Middle frontal gyrus (tissue), 1 donor: ENCODE data around the gene NT5M.
"Not testable (repeated sequence)": the region's sequence is repeated elsewhere in the genome, so short reads cannot be mapped to it uniquely, and the experiment has no call there.

Experiments
- DNase-seq: peaks from one replicate; pipeline ENCODE4 v3.0.0-alpha.2; 2015; ENCODE audit warnings: low spot score; ENCODE audit errors: extremely low spot score

NT5M gene

GRCh38 chr17:17301659-17302058 is 1.5 kb upstream of the NT5M start:
- DNase-seq = not testable (repeated sequence)

GRCh38 chr17:17303847-17304490 is 796 bp downstream of the NT5M start:
- DNase-seq = no peak

DNA sequence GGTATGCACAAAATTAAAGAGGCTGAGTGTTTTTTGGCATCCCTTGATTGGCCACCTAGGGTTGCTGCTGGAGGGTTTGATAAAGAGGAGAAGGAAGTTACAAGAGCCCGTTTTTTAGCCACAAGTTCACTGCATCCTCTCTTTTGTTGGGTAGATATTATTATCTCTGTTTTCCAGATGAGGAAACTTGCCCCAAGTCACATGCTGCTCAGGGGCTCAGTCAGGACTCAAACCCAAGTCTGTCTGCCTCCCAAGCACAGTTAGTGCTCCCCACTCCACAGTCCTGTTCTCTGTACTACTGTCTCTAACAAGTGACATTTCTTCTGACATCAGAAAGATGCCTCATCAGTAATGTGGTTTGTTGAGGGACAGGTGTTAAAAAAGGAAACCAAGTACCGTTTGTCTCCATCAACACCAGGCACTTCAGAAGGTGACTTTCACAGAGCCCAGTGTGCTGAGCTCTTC is 1.4 kb downstream of the NT5M start:
- DNase-seq = no peak

DNA sequence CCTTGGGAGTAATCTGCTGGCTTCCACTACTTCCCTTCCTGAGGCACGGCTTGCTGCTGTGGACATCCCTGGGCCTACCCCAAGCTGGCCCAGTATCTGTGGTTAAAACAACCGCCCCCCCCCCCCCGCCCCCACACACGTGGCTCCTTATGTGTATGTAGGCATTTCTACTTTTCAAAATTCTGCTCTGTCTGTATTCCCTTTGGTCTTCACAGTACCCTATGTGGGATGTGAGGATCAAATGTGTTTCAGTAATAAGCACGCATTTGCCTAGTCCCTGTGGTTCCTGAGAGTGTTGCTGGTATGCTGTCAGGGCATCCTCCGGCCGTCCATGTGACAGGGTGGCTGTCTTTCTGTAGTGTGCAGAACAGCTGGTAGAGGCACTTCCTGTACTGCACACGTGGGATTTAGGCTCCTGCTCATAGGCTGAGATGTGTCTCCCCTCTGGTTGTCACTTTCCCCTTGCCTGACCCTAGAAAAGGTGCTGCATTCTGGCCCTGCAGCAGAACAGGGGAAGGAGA is 2.2 kb downstream of the NT5M start:
- no peak for DNase-seq

GRCh38 chr17:17309356-17309755 is 6.2 kb downstream of the NT5M start:
- no peak for DNase-seq

DNA sequence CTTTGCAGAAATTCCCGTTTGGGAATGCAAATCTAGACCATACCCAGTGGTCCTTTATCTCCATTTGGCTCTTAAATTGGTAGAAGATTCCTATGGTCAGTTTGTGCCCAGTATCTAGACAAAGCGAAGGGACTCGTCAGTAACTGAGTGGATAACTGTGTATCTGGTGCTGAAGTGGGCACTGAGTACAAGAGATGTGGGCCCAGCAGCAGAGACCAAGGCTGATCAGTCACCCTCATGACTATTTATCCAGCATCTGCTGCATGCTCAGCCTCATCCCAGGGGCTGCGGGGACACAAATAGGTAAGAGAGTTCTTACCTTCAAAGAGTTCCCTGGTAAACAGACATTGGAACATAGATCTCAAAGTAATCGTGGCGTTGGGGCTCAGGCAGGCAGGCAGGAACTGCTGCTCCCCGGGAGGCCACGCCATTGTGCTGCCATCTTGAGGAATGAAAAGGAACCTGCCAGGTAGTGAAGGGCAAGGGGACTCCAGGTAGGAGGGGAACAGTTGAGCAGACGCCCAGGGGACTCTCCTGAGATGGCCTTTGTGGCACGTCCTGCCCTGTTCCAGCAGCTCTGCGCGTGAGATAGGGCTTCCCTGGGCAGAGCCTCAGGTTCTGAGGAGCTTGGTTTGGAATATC is 10.3 kb downstream of the NT5M start:
- DNase-seq = no peak

DNA sequence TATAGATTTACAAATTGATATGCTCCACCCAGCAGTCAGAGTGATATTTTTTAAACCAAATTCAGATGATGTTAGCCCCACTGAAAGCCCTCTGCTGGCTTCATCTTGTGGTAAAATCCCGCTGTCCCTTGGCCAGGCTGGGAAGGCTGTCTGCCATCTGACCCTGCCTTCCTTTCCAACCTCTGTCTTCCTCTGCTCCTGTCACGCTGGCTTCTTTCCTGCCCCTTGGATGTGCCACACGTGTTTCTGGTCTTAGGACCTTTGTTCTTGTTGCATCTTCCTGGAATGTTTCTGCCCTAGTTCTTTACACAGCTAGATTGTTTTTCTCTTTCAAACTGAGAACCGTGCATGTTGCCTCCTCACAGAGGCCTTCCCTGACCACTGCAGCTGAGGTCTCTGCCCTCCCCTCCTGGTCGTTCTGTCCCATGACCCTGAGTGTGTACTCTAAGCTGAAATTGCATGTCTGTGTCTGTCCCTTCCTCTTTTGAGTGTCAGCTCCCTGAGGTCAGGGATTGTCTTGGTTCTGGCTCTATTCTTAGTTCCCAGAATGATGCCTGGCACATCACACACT is 11.4 kb downstream of the NT5M start:
- no peak for DNase-seq

DNA sequence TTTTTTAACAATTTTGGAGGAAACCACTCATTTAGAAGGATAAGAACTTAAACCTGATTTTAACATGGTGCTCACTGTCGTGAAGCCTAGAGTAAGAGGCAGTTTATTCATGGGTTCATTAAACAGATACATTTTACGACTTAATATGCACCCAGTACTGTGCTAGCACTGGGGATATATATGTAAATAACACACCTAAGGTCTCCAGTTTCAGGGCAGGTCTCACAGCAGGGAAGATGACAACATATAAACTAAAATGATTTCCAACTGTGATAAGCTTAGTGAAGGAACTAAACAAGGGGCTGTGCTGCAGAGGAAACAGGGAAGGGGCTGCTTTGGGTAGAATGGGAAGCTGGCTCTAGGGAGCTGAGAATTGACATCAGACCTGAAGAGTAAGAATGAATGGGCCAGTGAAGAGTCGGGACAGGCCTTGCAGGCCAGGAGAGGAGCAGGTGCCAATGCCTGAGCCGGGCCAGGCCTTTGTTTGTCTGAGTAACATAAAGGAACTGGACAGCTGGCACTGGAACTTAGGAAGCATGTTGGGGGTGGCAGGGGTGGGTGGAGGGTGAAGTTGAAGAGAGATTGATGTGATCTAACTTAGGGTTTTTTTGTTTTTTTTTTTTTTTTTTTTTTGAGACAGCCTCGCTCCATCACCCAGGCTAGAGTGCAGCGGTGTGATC is 12.1 kb downstream of the NT5M start:
- no peak for DNase-seq

- DNase-seq = no peak
Observed at GRCh38 chr17:17320188-17320910, 17.2 kb downstream of the NT5M start.

GRCh38 chr17:17320911-17321220 is 17.7 kb downstream of the NT5M start:
- no peak for DNase-seq

- DNase-seq = no peak
Observed at GRCh38 chr17:17321356-17322025, 18.3 kb downstream of the NT5M start.

- DNase-seq = no peak
Observed at GRCh38 chr17:17322516-17323510, 19.6 kb downstream of the NT5M start.

- no peak for DNase-seq
Observed at GRCh38 chr17:17324616-17325015, 21.4 kb downstream of the NT5M start.

GRCh38 chr17:17325228-17325627 is 22.1 kb downstream of the NT5M start:
- DNase-seq = no peak

- DNase-seq = no peak
Observed at GRCh38 chr17:17325816-17326215, 22.6 kb downstream of the NT5M start.

GRCh38 chr17:17326275-17326875 is 23.2 kb downstream of the NT5M start:
- DNase-seq = no peak

DNA sequence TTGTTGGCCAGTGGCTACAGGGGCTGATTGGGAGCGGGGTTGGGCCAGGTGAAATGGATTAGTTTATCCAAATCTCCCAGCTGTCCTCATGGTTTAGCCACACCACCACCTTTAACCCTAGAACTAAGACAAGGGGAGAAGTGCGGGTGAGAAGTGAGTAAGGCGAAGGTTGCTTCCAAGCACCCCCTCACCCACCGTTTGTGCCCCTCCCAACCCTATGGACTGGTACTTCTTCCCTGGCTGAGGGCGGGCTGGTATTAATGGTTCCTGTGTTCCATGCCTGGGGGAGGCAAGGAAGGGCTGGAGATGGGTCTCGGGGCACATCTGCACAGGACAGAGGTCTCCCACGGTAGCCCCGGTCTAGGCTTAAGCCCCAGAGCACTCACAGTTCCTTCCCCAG is 25.1 kb downstream of the NT5M start:
- DNase-seq = no peak

GRCh38 chr17:17341452-17341851 is 38.3 kb downstream of the NT5M start:
- no peak for DNase-seq

DNA sequence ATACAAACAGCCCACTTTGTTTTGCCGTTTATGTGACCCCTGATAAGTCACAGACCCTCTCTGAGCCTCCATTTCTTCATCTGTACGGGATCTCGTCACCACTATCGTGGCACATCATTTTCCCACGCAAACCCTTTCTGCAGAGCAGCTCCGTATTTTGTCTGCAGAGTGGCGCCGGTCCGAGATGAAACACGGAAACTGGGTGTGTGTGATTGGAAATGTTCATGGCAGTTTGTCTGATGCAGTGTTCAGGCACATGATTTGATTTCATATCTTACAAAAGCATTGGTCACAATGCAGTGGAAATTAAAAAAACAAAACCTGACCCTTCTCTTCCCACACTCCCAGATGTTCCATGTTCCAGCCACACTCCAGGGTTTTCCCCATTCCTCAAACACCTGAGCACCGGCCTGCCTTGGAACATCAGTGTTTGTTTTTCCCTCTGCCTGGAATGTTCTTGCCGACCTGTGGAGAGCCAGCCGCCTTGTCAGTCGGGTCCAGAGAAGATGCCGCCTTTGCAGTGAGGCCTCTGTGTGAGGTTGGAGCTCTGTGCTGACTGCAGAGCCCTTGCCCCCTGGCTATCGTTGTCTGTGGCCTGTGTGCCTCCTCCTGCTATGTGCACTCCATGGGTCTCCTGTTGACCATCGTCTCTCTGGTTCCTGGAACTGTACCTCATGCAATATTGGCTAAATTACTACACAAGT is 39.2 kb downstream of the NT5M start:
- no peak for DNase-seq
